NB4 (cell line): Measurements from ENCODE around the gene TNNT3.

ENCODE experiments used
- POLR2A ChIP-seq: IDR thresholded peaks from 2 replicates; pipeline ENCODE4 v1.6.1; 2011; ENCODE audit warnings: mild to moderate bottlenecking; ENCODE audit not compliant: insufficient read length; ENCODE audit errors: extremely low read depth
- TF ChIP-seq, protein P1 (sequence below): IDR thresholded peaks from one replicate; pipeline ENCODE4 v1.5.1; 2012; ENCODE audit warnings: low read depth, low read length
- TF ChIP-seq, protein P2 (sequence below): IDR thresholded peaks from 2 replicates; pipeline ENCODE4 v1.6.1; 2011; ENCODE audit warnings: low read depth, low read length

DNA sequence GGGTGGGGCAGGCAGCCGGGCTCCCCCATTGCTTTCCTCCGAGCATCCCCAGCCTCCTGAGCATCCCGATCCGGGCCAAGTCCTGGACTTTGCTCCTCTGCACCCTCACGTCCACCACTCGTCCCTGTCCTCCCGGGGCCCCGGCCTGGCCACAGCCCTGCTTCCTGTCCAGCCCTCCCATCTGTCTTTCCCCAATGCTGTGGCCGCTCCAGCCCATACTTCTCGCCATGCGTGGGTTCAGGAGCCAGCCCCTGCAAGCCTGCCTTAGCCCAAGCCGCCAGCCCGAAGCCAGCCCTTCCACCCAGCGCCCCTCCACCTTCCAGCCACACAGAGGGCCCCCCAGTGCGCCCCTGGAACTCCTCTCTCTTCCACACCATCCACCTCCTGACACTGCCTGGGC, 51.5 kb downstream of the TNNT3 start:
- TF ChIP-seq, protein P1, sequence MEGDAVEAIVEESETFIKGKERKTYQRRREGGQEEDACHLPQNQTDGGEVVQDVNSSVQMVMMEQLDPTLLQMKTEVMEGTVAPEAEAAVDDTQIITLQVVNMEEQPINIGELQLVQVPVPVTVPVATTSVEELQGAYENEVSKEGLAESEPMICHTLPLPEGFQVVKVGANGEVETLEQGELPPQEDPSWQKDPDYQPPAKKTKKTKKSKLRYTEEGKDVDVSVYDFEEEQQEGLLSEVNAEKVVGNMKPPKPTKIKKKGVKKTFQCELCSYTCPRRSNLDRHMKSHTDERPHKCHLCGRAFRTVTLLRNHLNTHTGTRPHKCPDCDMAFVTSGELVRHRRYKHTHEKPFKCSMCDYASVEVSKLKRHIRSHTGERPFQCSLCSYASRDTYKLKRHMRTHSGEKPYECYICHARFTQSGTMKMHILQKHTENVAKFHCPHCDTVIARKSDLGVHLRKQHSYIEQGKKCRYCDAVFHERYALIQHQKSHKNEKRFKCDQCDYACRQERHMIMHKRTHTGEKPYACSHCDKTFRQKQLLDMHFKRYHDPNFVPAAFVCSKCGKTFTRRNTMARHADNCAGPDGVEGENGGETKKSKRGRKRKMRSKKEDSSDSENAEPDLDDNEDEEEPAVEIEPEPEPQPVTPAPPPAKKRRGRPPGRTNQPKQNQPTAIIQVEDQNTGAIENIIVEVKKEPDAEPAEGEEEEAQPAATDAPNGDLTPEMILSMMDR, result no peak
- TF ChIP-seq, protein P2, sequence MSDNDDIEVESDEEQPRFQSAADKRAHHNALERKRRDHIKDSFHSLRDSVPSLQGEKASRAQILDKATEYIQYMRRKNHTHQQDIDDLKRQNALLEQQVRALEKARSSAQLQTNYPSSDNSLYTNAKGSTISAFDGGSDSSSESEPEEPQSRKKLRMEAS, result no peak
- no peak for TF ChIP-seq POLR2A
